K562 (cell line): ENCODE measurements around the gene EVX1. TPM values are rescaled to one million over a fixed set of nuclear protein-coding genes. Genes with fewer than 3 reads are reported as not detected.

Source experiments
- ATAC-seq: fragments of 200-7000 bp; cut with Tn5 transposase; 3 replicates; pipeline ENCODE4 v1.9.1; 2020; ENCODE audit warnings: moderate library complexity
- BruUV-seq: library from RNA; stranded (reverse); fragments of 400-500 nt; replicated peaks from 2 replicates; lab custom pipeline; 2021; lab: Mats Ljungman, UMichigan
- CTCF ChIA-PET: fragments of 300-600 bp; formaldehyde crosslinking; extraction: SDS; loops from one replicate; lab custom pipeline; 2021; ENCODE audit warnings: low intra/inter-chr PET ratio; lab: Yijun Ruan, JAX
- POLR2A ChIA-PET: fragments of 300-600, 350-650 bp; sonication (Branson Sonifier 250); formaldehyde crosslinking; extraction: SDS; loops from one replicate; lab custom pipeline; 2021; ENCODE audit warnings: antibody characterized with exemption, inconsistent platforms; lab: Yijun Ruan, JAX
- DNase-seq, 4 experiments: peaks; one replicate each; pipeline versions ENCODE4 v3.0.0 to v3.0.0-alpha.2; 2011 to 2018; ENCODE audit warnings: low spot score in 3 of 4, mixed read lengths in 3 of 4; ENCODE audit errors: extremely low read depth in 1 of 4
- FAIRE-seq: peaks from 2 replicates; lab custom pipeline; 2011; peaks lifted over from hg19 to GRCh38; lab: Jason Lieb, UNC
- H2AFZ ChIP-seq: 2 replicates; pipeline ENCODE4 v1.6.0; 2011; ENCODE audit warnings: low read depth, low read length, control low read depth, inconsistent platforms
- H3K27ac ChIP-seq: fragments of 200-600 bp; 3 replicates; pipeline ENCODE4 v1.8.0; 2011; ENCODE audit warnings: low read depth, mild to moderate bottlenecking, control low read depth, inconsistent platforms, low read length, moderate library complexity, mixed read lengths; ENCODE audit errors: extremely low read depth
- H3K27me3 ChIP-seq, 2 experiments: fragments of 300-600 bp in 1 of 2; 2 replicates in 1 of 2; 3 replicates in 1 of 2; pipeline versions ENCODE4 v1.6.0 to v1.8.0; 2011; ENCODE audit warnings: inconsistent platforms in 2 of 2, low read length in 2 of 2, mild to moderate bottlenecking in 1 of 2, mixed read lengths in 1 of 2, moderate library complexity in 1 of 2; ENCODE audit not compliant: control insufficient read depth in 2 of 2, insufficient read depth in 2 of 2
- H3K36me3 ChIP-seq: fragments of 300-600 bp; 3 replicates; pipeline ENCODE4 v1.8.0; 2011; ENCODE audit warnings: mild to moderate bottlenecking, low read length, inconsistent platforms; ENCODE audit not compliant: control insufficient read depth, insufficient read depth
- H3K4me1 ChIP-seq, 2 experiments: fragments of 200-600 bp in 1 of 2; replicated peaks in 1 of 2; 2 replicates in 1 of 2; 3 replicates in 1 of 2; pipeline versions ENCODE4 v1.5.1 to v1.8.0; 2011; ENCODE audit warnings: inconsistent platforms in 2 of 2, low read length in 2 of 2, mild to moderate bottlenecking in 1 of 2, mixed read lengths in 1 of 2, moderate library complexity in 1 of 2; ENCODE audit not compliant: control insufficient read depth in 2 of 2, insufficient read depth in 2 of 2
- H3K4me2 ChIP-seq: 2 replicates; pipeline ENCODE4 v1.6.1; 2011; ENCODE audit warnings: low read length, control low read depth, inconsistent platforms, mixed read lengths; ENCODE audit not compliant: insufficient read depth
- H3K4me3 ChIP-seq: fragments of 200-600 bp; sonication (generic), shearing (Covaris generic); 2 replicates; pipeline ENCODE4 v1.5.1; 2016; ENCODE audit warnings: control low read depth, inconsistent platforms
- H3K79me2 ChIP-seq: fragments of 200-600 bp; 3 replicates; pipeline ENCODE4 v1.8.0; 2011; ENCODE audit warnings: low read length, inconsistent platforms; ENCODE audit not compliant: control insufficient read depth, insufficient read depth
- H3K9ac ChIP-seq, 2 experiments: 2 replicates each; pipeline versions ENCODE4 v1.6.0 to v1.6.1; 2011; ENCODE audit warnings: low read depth in 2 of 2, low read length in 2 of 2, control low read depth in 1 of 2, inconsistent platforms in 1 of 2, mild to moderate bottlenecking in 1 of 2, mixed read lengths in 1 of 2; ENCODE audit not compliant: insufficient read depth in 1 of 2
- H3K9me1 ChIP-seq: one replicate; pipeline ENCODE4 v1.6.0; 2011; ENCODE audit warnings: inconsistent platforms, mild to moderate bottlenecking, low read length, moderate library complexity; ENCODE audit not compliant: control insufficient read depth, insufficient read depth
- H3K9me3 ChIP-seq: replicated peaks from 2 replicates; pipeline ENCODE4 v1.5.1; 2011; ENCODE audit warnings: low read depth, low read length, inconsistent platforms; ENCODE audit not compliant: control insufficient read depth, insufficient read depth
- H4K20me1 ChIP-seq: replicated peaks from 2 replicates; pipeline ENCODE4 v1.6.1; 2011; ENCODE audit warnings: low read length, inconsistent platforms, mixed read lengths; ENCODE audit not compliant: control insufficient read depth, insufficient read depth
- BRCA1 ChIP-seq, 2 experiments: fragments of 450-650 bp in 1 of 2; sonication (generic) in 1 of 2; formaldehyde crosslinking in 1 of 2; IDR thresholded peaks; 2 replicates each; pipeline versions ENCODE4 v1.5.0 to v1.6.1; 2017 to 2020; ENCODE audit warnings: mild to moderate bottlenecking in 1 of 2, missing genetic modification reagents in 1 of 2
- CBX8 ChIP-seq: fragments of 200-600 bp; sonication (generic); IDR thresholded peaks from 2 replicates; pipeline ENCODE4 v1.6.1; 2012; ENCODE audit warnings: borderline replicate concordance, mixed run types, low read depth, mild to moderate bottlenecking, moderate library complexity, mixed read lengths, low read length, control low read depth, inconsistent platforms; ENCODE audit not compliant: poor library complexity, severe bottlenecking; ENCODE audit errors: extremely low read depth
- HNRNPL ChIP-seq: fragments of 200-400 bp; formaldehyde crosslinking; IDR thresholded peaks from 2 replicates; pipeline ENCODE4 v1.6.1; 2017; ENCODE audit warnings: low read depth, mild to moderate bottlenecking, low read length
- HNRNPUL1 ChIP-seq: fragments of 200-400 bp; formaldehyde crosslinking; IDR thresholded peaks from 2 replicates; pipeline ENCODE4 v1.6.1; 2017; ENCODE audit warnings: low read length
- MCM2 ChIP-seq: fragments of 450-650 bp; IDR thresholded peaks from 2 replicates; pipeline ENCODE4 v1.6.1; 2017; ENCODE audit warnings: low read depth, mild to moderate bottlenecking
- MTA2 ChIP-seq: fragments of 450-650 bp; IDR thresholded peaks from 2 replicates; pipeline ENCODE4 v1.6.1; 2016; ENCODE audit warnings: low read depth
- NR2C2 ChIP-seq, 2 experiments: fragments of 200-800 bp in 1 of 2; sonication (Bioruptor generic) in 1 of 2; sonication (generic) in 1 of 2; formaldehyde crosslinking in 1 of 2; IDR thresholded peaks; 2 replicates each; pipeline versions ENCODE4 v1.6.1 to v1.8.0; 2016 to 2022; ENCODE audit warnings: mild to moderate bottlenecking in 1 of 2, missing compliant biosample characterization in 1 of 2, missing genetic modification characterization in 1 of 2, missing genetic modification reagents in 1 of 2
- RFX5 ChIP-seq: IDR thresholded peaks from 2 replicates; pipeline ENCODE4 v1.6.1; 2011; ENCODE audit warnings: low read depth, mild to moderate bottlenecking, improper control_type of control experiment, low read length
- RNF2 ChIP-seq: sonication (generic); IDR thresholded peaks from 2 replicates; pipeline ENCODE4 v1.6.1; 2016
- SIN3A ChIP-seq, 2 experiments: fragments of 150-350 bp in 1 of 2; IDR thresholded peaks; 2 replicates each; pipeline ENCODE4 v1.6.1; 2011 to 2016; ENCODE audit warnings: borderline replicate concordance in 2 of 2, low read depth in 2 of 2, low read length in 2 of 2, mild to moderate bottlenecking in 2 of 2, moderate library complexity in 2 of 2; ENCODE audit not compliant: control insufficient read depth in 1 of 2
- WGBS: fragments of 100-300 bp; shearing (Covaris generic); methylation state at CpG from one replicate; pipeline ENCODE4 v1.1.6; 2016; ENCODE audit warnings: low coverage, mixed read lengths; ENCODE audit not compliant: insufficient coverage; ENCODE audit errors: missing lambda C conversion rate; 5-methylcytosine and 5-hydroxymethylcytosine counted together
- in situ Hi-C: fragments of 300-500 bp; cut with MboI; formaldehyde crosslinking; loops from 4 replicates; pipeline ENCODE4 v1.15.0; 2018; ENCODE audit warnings: inconsistent platforms, mixed read lengths
- intact Hi-C: fragments of 100-400 bp; cut with micrococcal nuclease; formaldehyde crosslinking; loops from 2 replicates; pipeline ENCODE4 v1.14.2; 2022
- polyA plus RNA-seq, 8 experiments: library from polyadenylated mRNA; depleted of rRNA in 4 of 8; stranded (reverse) in 5 of 8; unstranded in 3 of 8; fragments of >200 nt; fragmentation: Nextera tagmentation in 2 of 8; fragmentation: Illumina TruSeq in 1 of 8; extraction: Ambion mirVana in 2 of 8; extraction: Trizol in 1 of 8; gene quantifications; 2 replicates each; pipeline versions ENCODE4 v1.2.1 to v1.2.3, GENCODE V29; 2011 to 2014; ENCODE audit warnings: inconsistent platforms in 1 of 8, missing spikeins in 1 of 8
- total RNA-seq, 7 experiments: library from RNA; depleted of rRNA in 6 of 7; stranded (reverse); fragments of >200 nt in 6 of 7; fragmentation: Illumina TruSeq in 2 of 7; extraction: Trizol in 2 of 7; gene quantifications; 2 replicates each; pipeline versions ENCODE4 v1.2.1 to v1.2.3, GENCODE V29; 2011 to 2021; ENCODE audit warnings: low replicate concordance in 1 of 7
- TF ChIP-seq, protein P1 (sequence below): fragments of 450-650 bp; IDR thresholded peaks from 2 replicates; pipeline ENCODE4 v1.6.1; 2016; ENCODE audit warnings: low read depth, mild to moderate bottlenecking, moderate library complexity
- TF ChIP-seq, protein P2 (sequence below): fragments of 450-650 bp; IDR thresholded peaks from 2 replicates; pipeline ENCODE4 v1.6.1; 2016; ENCODE audit warnings: mild to moderate bottlenecking

EVX1 gene
- total and polyA plus RNA-seq, 9 of the 15 experiments (the other 6 are each of a cell fraction or from before 2014, with no cell fraction given), result not detected

DNA sequence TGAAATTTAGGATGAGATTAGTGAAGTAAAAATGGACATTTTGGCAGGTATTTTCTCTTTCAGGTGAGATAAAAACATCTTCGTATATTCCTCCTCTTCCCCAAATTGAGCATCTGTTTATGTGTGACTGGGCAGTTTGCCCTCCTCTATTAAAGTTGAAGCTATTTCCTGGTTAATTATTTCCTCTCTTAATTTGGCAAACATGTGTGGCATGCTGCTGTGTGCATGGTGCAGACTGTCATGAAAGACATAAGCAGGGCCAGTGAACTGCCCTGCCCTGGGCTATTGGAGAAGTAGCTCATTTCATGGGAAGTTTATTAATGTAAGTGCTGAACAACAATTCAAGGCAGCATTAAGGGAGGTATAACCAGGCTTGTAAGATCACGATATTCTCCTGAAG lies 52.6 kb downstream of the EVX1 start:
- ATAC-seq, result no peak
- no peaks in the 10 kb centered on the region for H3K36me3 ChIP-seq
- intact Hi-C loops, result no loop called here

DNA sequence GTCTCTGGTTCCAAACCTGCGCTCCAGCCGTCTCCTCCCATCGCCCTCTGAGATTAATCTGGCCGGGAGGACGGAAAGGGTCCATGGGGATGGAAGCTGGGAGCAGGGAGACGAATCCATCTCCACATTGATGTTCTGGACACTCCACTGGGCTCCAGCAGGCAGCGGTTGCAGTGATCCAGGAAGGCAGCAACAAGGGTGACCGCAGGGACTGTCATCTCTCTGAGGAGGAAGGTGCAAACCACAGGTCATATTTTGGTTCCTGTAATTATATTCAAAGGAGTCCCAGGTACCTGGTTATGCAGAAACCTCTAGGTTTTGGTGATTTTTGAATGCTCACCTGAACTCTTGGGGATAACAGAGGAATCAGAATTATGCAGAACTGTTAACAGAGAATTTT lies 54.8 kb downstream of the EVX1 start:
- intact Hi-C loops, result no loop called here
- Histone ChIP-seq H3K27ac (no peak overlapping the region), H3K36me3 (no peaks in the 10 kb centered on the region), H3K4me1 (no peaks in the 10 kb centered on the region), H3K79me2 (no peaks in the 10 kb centered on the region), H2AFZ (no peak overlapping the region), H3K27me3 (peaks cover 5 to 6% of the 10 kb centered on the region in 2 experiments; a peak in 4 of 5 replicates), H3K9ac (no peak overlapping the region), H3K4me3 (no peak overlapping the region), H3K4me2 (no peak overlapping the region), H3K9me1 (no peaks in the 10 kb centered on the region), H3K9me3 (no peaks in the 10 kb centered on the region), H4K20me1 (no peaks in the 10 kb centered on the region)
- in situ Hi-C loops, result no loop called here
- ATAC-seq (no peak), DNase-seq (no peak), FAIRE-seq (no peak)
- BruUV-seq, result no TSS peak
- ChIA-PET CTCF (no interaction called here), POLR2A (no interaction called here)
- 2% methylated on average over 8 of the region's 8 CpGs for WGBS
- TF ChIP-seq RFX5 (no peak), NR2C2 (CRISPR knock-in tag; IDR thresholded peaks at IDR 0.05) (no peak), NR2C2 (tag; IDR thresholded peaks at IDR 0.05) (no peak), CBX8 (no peak), BRCA1 (IDR thresholded peaks at IDR 0.05) (no peak), BRCA1 (CRISPR knock-in tag; IDR thresholded peaks at IDR 0.05) (no peak), MTA2 (no peak), HNRNPL (no peak), MCM2 (no peak), HNRNPUL1 (no peak)
- TF ChIP-seq, protein P1, sequence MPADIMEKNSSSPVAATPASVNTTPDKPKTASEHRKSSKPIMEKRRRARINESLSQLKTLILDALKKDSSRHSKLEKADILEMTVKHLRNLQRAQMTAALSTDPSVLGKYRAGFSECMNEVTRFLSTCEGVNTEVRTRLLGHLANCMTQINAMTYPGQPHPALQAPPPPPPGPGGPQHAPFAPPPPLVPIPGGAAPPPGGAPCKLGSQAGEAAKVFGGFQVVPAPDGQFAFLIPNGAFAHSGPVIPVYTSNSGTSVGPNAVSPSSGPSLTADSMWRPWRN, result no peak
- TF ChIP-seq, protein P2, sequence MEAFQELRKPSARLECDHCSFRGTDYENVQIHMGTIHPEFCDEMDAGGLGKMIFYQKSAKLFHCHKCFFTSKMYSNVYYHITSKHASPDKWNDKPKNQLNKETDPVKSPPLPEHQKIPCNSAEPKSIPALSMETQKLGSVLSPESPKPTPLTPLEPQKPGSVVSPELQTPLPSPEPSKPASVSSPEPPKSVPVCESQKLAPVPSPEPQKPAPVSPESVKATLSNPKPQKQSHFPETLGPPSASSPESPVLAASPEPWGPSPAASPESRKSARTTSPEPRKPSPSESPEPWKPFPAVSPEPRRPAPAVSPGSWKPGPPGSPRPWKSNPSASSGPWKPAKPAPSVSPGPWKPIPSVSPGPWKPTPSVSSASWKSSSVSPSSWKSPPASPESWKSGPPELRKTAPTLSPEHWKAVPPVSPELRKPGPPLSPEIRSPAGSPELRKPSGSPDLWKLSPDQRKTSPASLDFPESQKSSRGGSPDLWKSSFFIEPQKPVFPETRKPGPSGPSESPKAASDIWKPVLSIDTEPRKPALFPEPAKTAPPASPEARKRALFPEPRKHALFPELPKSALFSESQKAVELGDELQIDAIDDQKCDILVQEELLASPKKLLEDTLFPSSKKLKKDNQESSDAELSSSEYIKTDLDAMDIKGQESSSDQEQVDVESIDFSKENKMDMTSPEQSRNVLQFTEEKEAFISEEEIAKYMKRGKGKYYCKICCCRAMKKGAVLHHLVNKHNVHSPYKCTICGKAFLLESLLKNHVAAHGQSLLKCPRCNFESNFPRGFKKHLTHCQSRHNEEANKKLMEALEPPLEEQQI, result no peak

More for the DNA sequence above, 52.6 kb downstream of the EVX1 start:
- Histone ChIP-seq H4K20me1 (no peaks in the 10 kb centered on the region), H3K4me2 (no peak overlapping the region), H3K9me3 (no peaks in the 10 kb centered on the region), H3K4me1 (no peaks in the 10 kb centered on the region), H3K79me2 (no peaks in the 10 kb centered on the region), H3K27me3 (peaks cover 5 to 6% of the 10 kb centered on the region in 2 experiments; a peak in 4 of 5 replicates), H3K27ac (no peak overlapping the region), H2AFZ (no peak overlapping the region), H3K4me3 (no peak overlapping the region), H3K9ac (no peak overlapping the region), H3K9me1 (no peaks in the 10 kb centered on the region)
- DNase-seq, result no peak
- TF ChIP-seq RNF2 (no peak), SIN3A (IDR thresholded peaks at IDR 0.05; ENCODE audit: borderline replicate concordance in 2 of 2, control insufficient read depth in 1 of 2, low read depth in 2 of 2, low read length in 2 of 2) (no peak)
- in situ Hi-C loops, result no loop called here
- WGBS, result 0% methylated on average over 2 of the region's 2 CpGs
- ChIA-PET CTCF (no interaction called here), POLR2A (interaction anchor here (1.0 kb wide), 1 partner anchor 26 kb away, joined by 3 read pairs; no protein-coding TSS in a partner anchor)
- no peak for FAIRE-seq
- no TSS peak for BruUV-seq
